DND-41 (cell line): Measurements from ENCODE around the gene FBXL20.
A peak's percentile ranks its signal among the peaks of the same experiment; 100 is the strongest.

Source experiments
- ATAC-seq: fragments of 200-7000 bp; cut with Tn5 transposase; 3 replicates; pipeline ENCODE4 v1.9.1; 2021; ENCODE audit warnings: low read depth; ENCODE audit not compliant: insufficient read depth
- DNase-seq: peaks from one replicate; pipeline ENCODE4 v3.0.0-alpha.2; 2020
- H2AFZ ChIP-seq: 2 replicates; pipeline ENCODE4 v1.6.0; 2012; ENCODE audit warnings: low read depth, low read length
- H3K27ac ChIP-seq: 2 replicates; pipeline ENCODE4 v1.5.1; 2012; ENCODE audit warnings: low read length, inconsistent platforms
- H3K27me3 ChIP-seq: fragments of 200-600 bp; sonication (generic); 2 replicates; pipeline ENCODE4 v1.6.0; 2012; ENCODE audit warnings: low read length, mild to moderate bottlenecking, inconsistent platforms; ENCODE audit not compliant: insufficient read depth, poor library complexity
- H3K36me3 ChIP-seq: 2 replicates; pipeline ENCODE4 v1.5.1; 2012; ENCODE audit warnings: low read length, inconsistent platforms; ENCODE audit not compliant: insufficient read depth
- H3K4me1 ChIP-seq: 2 replicates; pipeline ENCODE4 v1.5.1; 2012; ENCODE audit warnings: mild to moderate bottlenecking, low read length; ENCODE audit not compliant: insufficient read depth
- H3K4me2 ChIP-seq: 2 replicates; pipeline ENCODE4 v1.6.0; 2012; ENCODE audit warnings: mild to moderate bottlenecking, moderate library complexity, low read length, inconsistent platforms; ENCODE audit not compliant: insufficient read depth
- H3K4me3 ChIP-seq, 2 experiments: fragments of 200-600 bp in 1 of 2; shearing (Covaris generic) in 1 of 2; 2 replicates each; pipeline ENCODE4 v1.5.1; 2012 to 2016; ENCODE audit warnings: inconsistent platforms in 2 of 2, low read length in 2 of 2, mild to moderate bottlenecking in 2 of 2, low read depth in 1 of 2, moderate library complexity in 1 of 2
- H3K79me2 ChIP-seq: 2 replicates; pipeline ENCODE4 v1.6.0; 2012; ENCODE audit warnings: low read length, inconsistent platforms; ENCODE audit not compliant: insufficient read depth
- H3K9ac ChIP-seq: 2 replicates; pipeline ENCODE4 v1.6.0; 2012; ENCODE audit warnings: low read depth, mild to moderate bottlenecking, inconsistent platforms, low read length, moderate library complexity
- H3K9me3 ChIP-seq: 2 replicates; pipeline ENCODE4 v1.5.1; 2012; ENCODE audit warnings: low read length, moderate library complexity, mild to moderate bottlenecking, inconsistent platforms; ENCODE audit not compliant: insufficient read depth, severe bottlenecking
- H4K20me1 ChIP-seq: 2 replicates; pipeline ENCODE4 v1.6.0; 2012; ENCODE audit warnings: low read length; ENCODE audit not compliant: insufficient read depth
- CTCF ChIP-seq: IDR thresholded peaks from 2 replicates; pipeline ENCODE4 v1.5.1; 2012; ENCODE audit warnings: borderline replicate concordance, low read length, moderate library complexity, mild to moderate bottlenecking; ENCODE audit not compliant: poor library complexity, severe bottlenecking; ENCODE audit errors: extremely low read depth
- EZH2 ChIP-seq: IDR thresholded peaks from 3 replicates; pipeline ENCODE4 v1.6.1; 2012; ENCODE audit warnings: borderline replicate concordance, low read depth, mild to moderate bottlenecking, moderate library complexity, low read length, inconsistent platforms; ENCODE audit not compliant: severe bottlenecking

Gene FBXL20

DNA sequence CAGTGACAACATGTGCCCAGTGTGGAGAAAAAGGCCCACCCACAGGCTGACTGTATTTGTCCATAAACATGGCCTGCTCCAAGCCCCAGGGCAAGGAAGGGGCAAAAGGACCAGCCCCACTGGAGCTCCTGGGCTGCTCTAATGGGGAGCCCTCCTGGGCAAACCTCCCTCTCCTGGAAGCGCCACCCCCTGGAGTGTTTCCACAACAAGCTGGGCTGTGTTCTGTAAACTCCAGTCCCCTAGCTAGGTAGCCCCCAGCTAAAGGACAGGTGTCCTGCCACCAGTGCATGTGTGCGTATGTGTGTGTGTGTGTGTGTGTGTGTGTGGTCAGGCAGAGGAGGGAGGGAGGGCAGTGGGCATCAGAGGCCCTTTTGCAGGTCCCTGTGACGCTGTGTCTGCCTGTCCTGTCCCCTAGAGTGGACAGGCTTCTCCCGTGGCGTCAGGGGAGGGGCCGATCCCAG lies 164.4 kb downstream of the FBXL20 start:
- Histone ChIP-seq H3K27me3 (no peaks in the 10 kb centered on the region), H3K4me2 (no peak overlapping the region), H3K9ac (no peak overlapping the region), H3K27ac (no peak overlapping the region), H3K4me1 (peaks cover 25% of the 10 kb centered on the region), H2AFZ (no peak overlapping the region), H4K20me1 (no peaks in the 10 kb centered on the region), H3K79me2 (no peaks in the 10 kb centered on the region), H3K36me3 (no peaks in the 10 kb centered on the region), H3K4me3 (no peak overlapping the region), H3K9me3 (no peaks in the 10 kb centered on the region)
- TF ChIP-seq CTCF (no peak), EZH2 (no peak)
- ATAC-seq (no peak), DNase-seq (no peak)

- H3K36me3 ChIP-seq: no peaks in the 10 kb centered on the region
- no peak overlapping the region for H2AFZ ChIP-seq
- no peaks in the 10 kb centered on the region for H3K27me3 ChIP-seq
- no peaks in the 10 kb centered on the region for H3K79me2 ChIP-seq
- no peaks in the 10 kb centered on the region for H3K9me3 ChIP-seq
- no peak for DNase-seq
- no peak overlapping the region for H3K9ac ChIP-seq
- H3K4me3 ChIP-seq: no peak overlapping the region
- no peak overlapping the region for H3K27ac ChIP-seq
- peaks cover 31% of the 10 kb centered on the region for H3K4me1 ChIP-seq
- no peak for ATAC-seq
- peaks cover 4% of the 10 kb centered on the region; the same call in 1 of the 2 replicates for H4K20me1 ChIP-seq
- TF ChIP-seq EZH2: no peak
- no peak for TF ChIP-seq CTCF
- no peak overlapping the region for H3K4me2 ChIP-seq
Measured at GRCh38 chr17:39236450-39236927, 164.9 kb downstream of the FBXL20 start.

DNA sequence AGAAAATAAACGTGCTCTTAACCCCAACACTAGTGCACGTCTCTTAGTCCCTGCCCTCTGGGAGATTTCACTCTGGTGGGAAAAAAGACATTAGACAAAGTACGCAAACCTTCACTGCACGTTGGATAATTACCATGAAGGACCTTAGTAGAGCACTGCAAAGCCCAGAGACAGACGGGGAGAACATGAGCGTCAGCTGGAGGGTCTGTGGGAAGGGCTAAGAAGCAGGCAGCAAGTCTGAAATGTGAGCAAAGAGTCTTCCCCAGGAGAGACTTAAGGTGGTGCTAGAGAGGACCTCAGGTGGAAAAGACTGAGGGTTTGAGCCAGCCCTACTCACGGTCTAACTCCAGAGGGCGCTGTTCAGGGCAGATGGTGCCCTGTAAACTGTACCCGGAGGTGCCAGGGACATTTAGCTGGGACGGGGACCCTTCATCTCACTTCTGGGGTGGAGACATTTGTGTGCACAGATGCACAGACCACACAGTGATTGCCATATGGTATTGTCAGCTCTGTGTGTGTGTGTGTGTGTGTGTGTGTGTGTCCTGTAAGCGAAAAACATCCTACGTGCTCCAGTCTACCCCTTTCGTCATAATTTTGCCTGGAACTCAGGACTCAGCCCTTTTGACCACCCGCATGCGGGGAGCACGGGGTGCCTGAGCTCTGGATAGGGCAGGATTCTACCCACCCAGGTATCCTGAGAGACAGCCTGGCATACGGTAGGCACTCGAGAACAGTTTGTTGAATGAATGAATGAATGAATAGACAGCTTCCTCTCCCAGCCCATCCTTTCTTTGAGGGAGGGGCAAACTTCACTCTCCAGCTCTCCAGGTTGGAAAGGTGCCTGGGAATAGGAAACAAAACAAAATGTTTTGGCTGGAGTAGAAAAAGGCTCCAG lies 165.6 kb downstream of the FBXL20 start:
- Histone ChIP-seq H3K9ac (no peak overlapping the region), H3K36me3 (no peaks in the 10 kb centered on the region), H3K27me3 (no peaks in the 10 kb centered on the region), H3K4me3 (no peak overlapping the region), H3K4me2 (no peak overlapping the region), H3K27ac (no peak overlapping the region), H3K9me3 (no peaks in the 10 kb centered on the region), H3K79me2 (no peaks in the 10 kb centered on the region), H3K4me1 (peaks cover 37% of the 10 kb centered on the region), H2AFZ (no peak overlapping the region), H4K20me1 (peaks cover 9% of the 10 kb centered on the region; the same call in 1 of the 2 replicates)
- ATAC-seq: peak; percentile 65
- peak; percentile 70 for DNase-seq
- no peak for TF ChIP-seq EZH2
- TF ChIP-seq CTCF: peak; percentile 90
